Stomach (tissue), 9 donors: ENCODE measurements around the gene ZNF85. TPM values are rescaled to one million over a fixed set of nuclear protein-coding genes. Genes with fewer than 3 reads are reported as not detected.
A peak's percentile ranks its signal among the peaks of the same experiment; 100 is the strongest.
"Not testable (repeated sequence)": the region's sequence is repeated elsewhere in the genome, so short reads cannot be mapped to it uniquely, and the experiment has no call there.

Experiments
- DNase-seq, 2 donors: peaks; one replicate each; pipeline versions ENCODE4 v3.0.0 to v3.0.0-alpha.2; 2013 to 2019
- H3K27ac ChIP-seq, 5 donors: fragments of 200-600 bp in 4 of 5; sonication (generic) in 4 of 5; one replicate each; pipeline ENCODE4 v1.5.1; 2013 to 2019; ENCODE audit warnings: mild to moderate bottlenecking in 1 of 5, moderate library complexity in 1 of 5
- H3K27me3 ChIP-seq, 3 donors: fragments of 200-600 bp; sonication (generic); one replicate each; pipeline ENCODE4 v1.5.1; 2017 to 2019; ENCODE audit warnings: mixed run types in 1 of 3
- H3K36me3 ChIP-seq, 4 donors: fragments of 200-600 bp; sonication (generic); 1 replicate in 3 of 4; 2 replicates in 1 of 4; pipeline ENCODE4 v1.5.1; 2016 to 2019
- H3K4me1 ChIP-seq, 4 donors: fragments of 200-600 bp; sonication (generic); one replicate each; pipeline ENCODE4 v1.5.1; 2016 to 2019
- H3K4me3 ChIP-seq, 4 donors: fragments of 200-600 bp; sonication (generic) in 3 of 4; one replicate each; pipeline ENCODE4 v1.5.1; 2016 to 2019; ENCODE audit warnings: mild to moderate bottlenecking in 1 of 4
- H3K9me3 ChIP-seq, 4 donors: fragments of 200-600 bp; sonication (generic); one replicate each; pipeline ENCODE4 v1.5.1; 2016 to 2019
- EP300 ChIP-seq: sonication (generic); formaldehyde crosslinking; IDR thresholded peaks from one replicate; pipeline ENCODE4 v1.6.1; 2017; ENCODE audit warnings: antibody characterized with exemption
- POLR2A ChIP-seq, 4 donors: fragments of 450-650 bp; IDR thresholded peaks; one replicate each; pipeline ENCODE4 v1.6.1; 2016; ENCODE audit warnings: antibody characterized with exemption in 4 of 4, control low read depth in 2 of 4, mild to moderate bottlenecking in 1 of 4, moderate library complexity in 1 of 4
- POLR2AphosphoS5 ChIP-seq, 3 donors: sonication (generic); formaldehyde crosslinking; IDR thresholded peaks; one replicate each; pipeline ENCODE4 v1.6.1; 2016; ENCODE audit warnings: antibody characterized with exemption in 3 of 3
- WGBS, 5 donors: extraction: QIAGEN DNeasy Blood & Tissue Kit in 3 of 5; methylation state at CpG; one replicate each; pipeline versions ENCODE4 v1.1.5 to v1.1.7; 2013 to 2018; 5-methylcytosine and 5-hydroxymethylcytosine counted together
- intact Hi-C: fragments of 100-400 bp; cut with DNase I; formaldehyde crosslinking; loops from one replicate; pipeline ENCODE4 v1.15.1; 2023; ENCODE audit warnings: low total_unique reads
- polyA plus RNA-seq, 3 donors: library from polyadenylated mRNA; stranded (reverse); fragments of 200-250 nt; gene quantifications; one replicate each; pipeline ENCODE4 v1.2.3, GENCODE V29; 2013
- total RNA-seq, 5 donors: library from RNA; depleted of rRNA; stranded (reverse); fragments of >200 nt; gene quantifications; one replicate each; pipeline versions ENCODE4 v1.1.0 to v1.2.3, GENCODE V29; 2014 to 2016
- TF ChIP-seq, protein P1 (sequence below), 7 experiments: fragments of 450-650 bp in 4 of 7; fragments of 200-600 bp in 3 of 7; sonication (generic) in 3 of 7; IDR thresholded peaks; one replicate each; pipeline ENCODE4 v1.5.1; 2016 to 2019; ENCODE audit warnings: antibody characterized with exemption in 7 of 7, control low read depth in 2 of 7, mild to moderate bottlenecking in 1 of 7
- donor health status: healthy with polysubstance abuse.
- donor health status: Bipolar disorder and iron deficiency.
- donor health status: healthy.

Gene ZNF85
- total and polyA plus RNA-seq, 8 donors = 4.1 to 25.9 (median 7.8) TPM

GRCh38 chr19:20968092-20968491, 45.0 kb downstream of the ZNF85 start:
- Histone ChIP-seq H3K27ac (no peak overlapping the region), H3K36me3 (no peaks in the 10 kb centered on the region), H3K4me3 (no peak overlapping the region), H3K9me3 (peaks cover 0 to 16% (median 0%) of the 10 kb centered on the region in 4 donors), H3K4me1 (no peaks in the 10 kb centered on the region), H3K27me3 (no peaks in the 10 kb centered on the region)
- WGBS, 5 donors = 73 to 95% (median 89%) methylated on average over 1 of the region's 1 CpG
- TF ChIP-seq, protein P1, sequence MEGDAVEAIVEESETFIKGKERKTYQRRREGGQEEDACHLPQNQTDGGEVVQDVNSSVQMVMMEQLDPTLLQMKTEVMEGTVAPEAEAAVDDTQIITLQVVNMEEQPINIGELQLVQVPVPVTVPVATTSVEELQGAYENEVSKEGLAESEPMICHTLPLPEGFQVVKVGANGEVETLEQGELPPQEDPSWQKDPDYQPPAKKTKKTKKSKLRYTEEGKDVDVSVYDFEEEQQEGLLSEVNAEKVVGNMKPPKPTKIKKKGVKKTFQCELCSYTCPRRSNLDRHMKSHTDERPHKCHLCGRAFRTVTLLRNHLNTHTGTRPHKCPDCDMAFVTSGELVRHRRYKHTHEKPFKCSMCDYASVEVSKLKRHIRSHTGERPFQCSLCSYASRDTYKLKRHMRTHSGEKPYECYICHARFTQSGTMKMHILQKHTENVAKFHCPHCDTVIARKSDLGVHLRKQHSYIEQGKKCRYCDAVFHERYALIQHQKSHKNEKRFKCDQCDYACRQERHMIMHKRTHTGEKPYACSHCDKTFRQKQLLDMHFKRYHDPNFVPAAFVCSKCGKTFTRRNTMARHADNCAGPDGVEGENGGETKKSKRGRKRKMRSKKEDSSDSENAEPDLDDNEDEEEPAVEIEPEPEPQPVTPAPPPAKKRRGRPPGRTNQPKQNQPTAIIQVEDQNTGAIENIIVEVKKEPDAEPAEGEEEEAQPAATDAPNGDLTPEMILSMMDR (IDR thresholded peaks at IDR 0.05) = no peak
- TF ChIP-seq EP300 (no peak), POLR2AphosphoS5 (IDR thresholded peaks at IDR 0.05) (no peak), POLR2A (IDR thresholded peaks at IDR 0.05) (no peak)
- no peak for DNase-seq
- intact Hi-C loops = no loop called here

GRCh38 chr19:20969498-20969897, 46.4 kb downstream of the ZNF85 start:
- Histone ChIP-seq H3K9me3 (peaks cover 0 to 13% (median 0%) of the 10 kb centered on the region in 4 donors), H3K4me1 (no peaks in the 10 kb centered on the region), H3K4me3 (no peak overlapping the region), H3K27ac (peak overlapping the region in 1 of 5 donors; percentile 10), H3K36me3 (no peaks in the 10 kb centered on the region), H3K27me3 (no peaks in the 10 kb centered on the region)
- 56 to 75% (median 60%) methylated on average over 1 to 3 of the region's 3 CpGs for WGBS, 5 donors
- peak in 1 of 2 donors; percentile 6 for DNase-seq
- intact Hi-C loops = no loop called here
- TF ChIP-seq, protein P1 (IDR thresholded peaks at IDR 0.05) = no peak
- TF ChIP-seq POLR2A (IDR thresholded peaks at IDR 0.05) = no peak
- TF ChIP-seq EP300 = no peak
- TF ChIP-seq POLR2AphosphoS5 (IDR thresholded peaks at IDR 0.05) = no peak

DNA sequence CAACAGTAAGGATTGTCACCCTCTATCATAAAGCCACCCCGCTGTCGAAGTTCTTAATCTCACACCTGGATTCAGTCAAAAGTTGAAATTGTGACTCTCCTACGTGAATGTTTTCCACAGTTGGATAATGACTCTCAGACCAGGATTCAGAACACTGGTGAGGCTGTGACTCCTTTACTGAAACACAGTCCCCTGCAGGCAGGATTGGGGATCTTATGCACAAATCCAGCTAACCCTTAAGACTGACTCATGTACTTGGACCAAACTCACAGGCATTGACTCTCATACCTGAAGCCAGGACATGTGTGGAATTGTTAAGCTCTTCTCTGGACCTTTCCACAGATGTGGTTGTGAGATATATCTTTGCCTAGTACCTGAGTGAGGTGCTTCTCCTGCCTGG, 46.8 kb downstream of the ZNF85 start:
- no peaks in the 10 kb centered on the region for H3K36me3 ChIP-seq

DNA sequence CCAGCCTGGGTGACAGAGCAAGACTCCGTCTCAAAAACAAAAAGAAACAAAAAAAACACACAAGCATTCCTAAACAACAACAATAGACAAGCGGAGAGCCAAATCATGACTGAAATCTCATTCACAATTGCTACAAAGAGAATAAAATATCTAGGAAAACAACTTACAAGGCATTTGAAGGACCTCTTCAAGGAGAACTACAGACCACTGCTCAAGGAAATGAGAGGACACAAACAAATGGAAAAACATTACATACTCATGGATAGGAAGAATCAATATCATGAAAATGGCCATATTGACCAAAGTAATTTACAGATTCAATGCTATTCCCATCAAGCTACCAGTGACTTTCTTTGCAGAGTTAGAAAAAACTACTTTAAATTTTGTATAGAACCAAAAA, 69.7 kb downstream of the ZNF85 start:
- intact Hi-C loops = not testable (repeated sequence)

More for the DNA sequence above, 46.8 kb downstream of the ZNF85 start:
- Histone ChIP-seq H3K27me3 (no peaks in the 10 kb centered on the region), H3K9me3 (peaks cover 0 to 13% (median 0%) of the 10 kb centered on the region in 4 donors), H3K4me1 (no peaks in the 10 kb centered on the region), H3K4me3 (no peak overlapping the region), H3K27ac (peak overlapping the region in 1 of 5 donors; percentile 10)
- intact Hi-C loops = no loop called here
- TF ChIP-seq POLR2A (IDR thresholded peaks at IDR 0.05) (no peak), EP300 (no peak)
- TF ChIP-seq, protein P1 (IDR thresholded peaks at IDR 0.05) = no peak
- WGBS, 5 donors = 56 to 72% (median 60%) methylated on average over 3 of the region's 3 CpGs
- no peak for DNase-seq

GRCh38 chr19:20999731-21000352, 76.8 kb downstream of the ZNF85 start:
- H3K9me3 ChIP-seq = no peaks in the 10 kb centered on the region
- H3K36me3 ChIP-seq = no peaks in the 10 kb centered on the region
- H3K27me3 ChIP-seq = peaks cover 0 to 10% (median 6%) of the 10 kb centered on the region in 3 donors
- peak; percentile 53 to 97 for DNase-seq
- TF ChIP-seq POLR2A (IDR thresholded peaks at IDR 0.05) (no peak), POLR2AphosphoS5 (IDR thresholded peaks at IDR 0.05) (no peak), EP300 (no peak)
- TF ChIP-seq, protein P1 (IDR thresholded peaks at IDR 0.05) = no peak
- WGBS, 5 donors = 5 to 7% (median 7%) methylated on average over 13 to 29 of the region's 29 CpGs; no CpG with 5 or more reads in 1 of the 5 donors
- peaks cover 0 to 10% (median 7%) of the 10 kb centered on the region in 4 donors for H3K4me1 ChIP-seq
- H3K27ac ChIP-seq = no peak overlapping the region
- H3K4me3 ChIP-seq = peak overlapping the region; percentile 40 to 48 (median 46)
- intact Hi-C loops = no loop called here

More for the DNA sequence above, 69.7 kb downstream of the ZNF85 start:
- not testable (repeated sequence) for H3K4me3 ChIP-seq, H3K4me1 ChIP-seq, H3K36me3 ChIP-seq, H3K27me3 ChIP-seq, DNase-seq, H3K27ac ChIP-seq
- WGBS, 5 donors = 92 to 100% (median 97%) methylated on average over 2 of the region's 2 CpGs
- H3K9me3 ChIP-seq = peaks cover 0 to 54% (median 17%) of the 10 kb centered on the region in 4 donors
